RWPE1 (cell line): ENCODE data around the gene TTYH3.

ENCODE experiments used
- CTCF ChIA-PET: fragments of 350-600 bp; sonication (Branson Sonifier 250); formaldehyde crosslinking; extraction: SDS; loops from one replicate; lab custom pipeline; 2021; lab: Yijun Ruan, JAX
- POLR2A ChIA-PET: fragments of 400-600 bp; formaldehyde crosslinking; extraction: SDS; loops from one replicate; lab custom pipeline; 2020; ENCODE audit warnings: antibody characterized with exemption; ENCODE audit not compliant: low non-redundant PET; lab: Yijun Ruan, JAX
- DNase-seq: peaks from one replicate; pipeline ENCODE4 v3.0.0; 2012; ENCODE audit warnings: low spot score
- H3K27ac ChIP-seq: fragments of 450-650 bp; 2 replicates; pipeline ENCODE4 v1.5.1; 2017
- CTCF ChIP-seq: fragments of 450-650 bp; conservative IDR thresholded peaks from 2 replicates; pipeline ENCODE4 v1.5.1; 2017; ENCODE audit warnings: low read depth, mild to moderate bottlenecking

Gene TTYH3

GRCh38 chr7:2611401-2611800 lies 20.4 kb upstream of the TTYH3 start:
- no peak overlapping the region for H3K27ac ChIP-seq
- CTCF ChIA-PET, result interaction anchor here (0.6 kb wide), 1 partner anchor 936 kb away, joined by 4 read pairs; no protein-coding TSS in a partner anchor
- DNase-seq, result no peak
- no peak for TF ChIP-seq CTCF
- POLR2A ChIA-PET, result no interaction called here

GRCh38 chr7:2611922-2612321 lies 19.9 kb upstream of the TTYH3 start:
- CTCF ChIA-PET, result interaction anchor here (0.6 kb wide), 1 partner anchor 937 kb away, joined by 4 read pairs; no protein-coding TSS in a partner anchor
- DNase-seq, result no peak
- POLR2A ChIA-PET, result interaction anchor here (0.7 kb wide), 1 partner anchor 227 kb away, joined by 4 read pairs; no protein-coding TSS in a partner anchor
- H3K27ac ChIP-seq, result no peak overlapping the region
- TF ChIP-seq CTCF, result no peak

GRCh38 chr7:2612445-2613097 lies 19.2 kb upstream of the TTYH3 start:
- peak overlapping the region; percentile 8; the same call in 1 of the 2 replicates for H3K27ac ChIP-seq
- peak; percentile 30 for DNase-seq
- ChIA-PET POLR2A (interaction anchor here (0.6 to 0.7 kb wide), 2 partner anchors 80 to 227 kb away, joined by 3 to 4 read pairs; no protein-coding TSS in a partner anchor), CTCF (interaction anchor here (0.6 kb wide), 1 partner anchor 13 kb away, joined by 3 read pairs; no protein-coding TSS in a partner anchor)
- TF ChIP-seq CTCF, result no peak

GRCh38 chr7:2613098-2613930 lies 18.5 kb upstream of the TTYH3 start:
- DNase-seq, result no peak
- ChIA-PET POLR2A (interaction anchor here (0.6 kb wide), 1 partner anchor 79 kb away, joined by 3 read pairs; no protein-coding TSS in a partner anchor), CTCF (interaction anchor here (0.6 to 0.7 kb wide), 3 partner anchors 40 to 955 kb away, joined by 3 to 5 read pairs (median 3); no protein-coding TSS in a partner anchor)
- H3K27ac ChIP-seq, result peak overlapping the region; percentile 63
- no peak for TF ChIP-seq CTCF

- peak overlapping the region; percentile 63 for H3K27ac ChIP-seq
- no peak for TF ChIP-seq CTCF
- DNase-seq, result no peak
- POLR2A ChIA-PET, result no interaction called here
- CTCF ChIA-PET, result interaction anchor here (0.6 kb wide), 2 partner anchors 32 to 956 kb away, joined by 3 to 5 read pairs; no protein-coding TSS in a partner anchor
Measured at GRCh38 chr7:2613931-2614600, 17.7 kb upstream of the TTYH3 start.
